GM19238 (cell line): Measurements from ENCODE around the gene MICAL3.

ENCODE experiments used
- DNase-seq: peaks from one replicate; pipeline ENCODE4 v3.0.0; 2011; ENCODE audit warnings: low spot score; ENCODE audit not compliant: insufficient read length

MICAL3 gene

DNA sequence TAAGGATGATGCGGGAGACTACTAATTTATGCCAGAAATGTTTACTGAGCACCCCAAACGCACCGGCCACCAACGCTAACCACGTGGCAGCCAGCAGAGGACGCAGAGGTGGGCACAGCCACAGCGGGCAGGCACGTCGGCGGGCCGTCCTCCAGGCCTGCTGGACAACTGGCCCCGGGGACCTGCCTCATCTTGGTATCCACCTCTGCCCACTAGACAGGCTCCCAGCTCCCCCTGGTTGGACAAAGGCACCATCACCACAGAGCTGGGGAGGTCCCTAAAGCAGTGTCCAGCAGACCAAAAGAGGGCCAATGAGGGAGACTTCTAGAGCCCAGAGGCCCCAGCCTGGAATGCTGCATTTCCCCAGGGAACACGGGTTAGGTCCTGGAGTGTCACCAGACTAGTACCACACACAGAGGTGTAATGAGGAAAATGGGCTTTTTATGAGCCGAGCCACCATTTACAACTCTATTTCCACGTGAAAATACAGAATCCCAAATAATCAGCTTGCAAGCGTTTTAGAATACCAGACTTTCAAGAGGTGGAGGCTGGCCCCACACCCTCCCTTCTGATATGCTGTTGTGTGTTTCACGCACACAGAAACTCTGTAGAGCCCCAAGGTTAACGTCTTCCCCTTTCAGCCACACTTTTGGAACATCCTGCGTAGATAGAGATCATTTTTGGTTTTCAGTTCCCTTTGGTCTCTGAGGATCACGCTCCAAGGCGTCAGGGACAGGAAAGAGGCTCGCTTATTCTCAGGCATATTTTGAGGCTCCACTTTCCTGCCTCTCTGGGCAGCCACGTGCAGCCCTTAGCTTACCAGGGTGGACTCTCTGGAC, 226.4 kb downstream of the MICAL3 start:
- peak; percentile 68 for DNase-seq

DNA sequence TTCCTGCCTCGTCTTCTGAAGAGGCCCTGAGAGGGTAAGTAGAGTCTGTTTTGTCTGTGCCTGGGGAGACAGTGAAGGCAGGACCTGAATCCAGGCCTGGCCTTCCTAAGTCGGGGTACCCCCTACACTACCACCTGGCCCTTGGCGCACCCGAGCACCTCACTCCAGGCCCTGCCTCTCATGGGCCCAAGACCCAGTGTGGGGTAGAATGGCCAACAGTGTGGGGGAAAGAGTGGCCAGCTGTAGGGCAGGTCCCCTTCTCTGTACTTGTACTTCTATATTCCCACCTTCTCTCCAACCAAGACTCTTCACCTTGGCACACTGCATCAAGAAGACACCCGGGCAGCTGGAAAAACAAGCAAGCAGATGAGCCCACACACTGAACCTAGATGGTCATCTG, 227.7 kb downstream of the MICAL3 start:
- no peak for DNase-seq

DNA sequence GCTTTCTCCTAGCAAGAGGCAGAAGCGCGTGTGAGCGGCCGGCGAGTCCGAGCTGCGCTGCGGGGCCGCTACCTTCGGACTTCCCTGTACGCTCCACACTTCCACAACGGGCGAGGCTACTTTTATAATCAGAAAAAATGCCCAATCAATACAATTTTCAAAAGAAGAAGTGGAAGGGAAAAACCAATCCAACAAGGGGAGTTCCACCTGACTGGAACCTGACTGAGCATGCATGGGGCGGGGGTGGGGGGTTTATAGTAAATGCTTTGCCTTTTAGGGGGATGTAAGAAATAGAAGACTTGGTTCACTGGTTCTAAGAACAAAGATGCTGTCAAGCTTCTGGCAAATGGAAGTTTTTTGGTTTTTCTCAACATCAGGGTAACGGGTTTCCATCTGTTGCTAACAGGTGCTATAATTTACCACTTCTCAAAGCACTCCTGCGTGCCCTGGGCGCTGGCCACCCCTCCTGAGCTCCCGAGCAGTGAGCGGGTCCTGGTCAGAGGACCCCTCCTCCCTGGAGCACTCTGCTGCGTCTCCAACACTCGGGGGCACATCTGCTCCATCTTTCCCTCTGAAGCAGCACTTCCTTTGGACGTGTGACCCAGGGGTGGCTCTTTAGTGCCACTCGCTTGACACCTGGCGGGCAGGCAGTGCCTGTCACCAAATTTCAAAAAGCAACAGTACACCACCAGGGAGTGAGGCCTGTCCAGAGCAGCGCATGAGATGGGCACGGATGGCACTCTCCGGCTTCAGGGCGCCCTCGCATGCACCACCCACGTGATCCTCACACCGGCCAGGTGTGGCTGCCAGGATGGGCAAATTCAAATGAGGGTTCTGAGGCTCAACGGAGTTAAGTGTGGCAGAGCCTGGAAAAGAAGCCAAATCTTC, 228.5 kb downstream of the MICAL3 start:
- no peak for DNase-seq

DNA sequence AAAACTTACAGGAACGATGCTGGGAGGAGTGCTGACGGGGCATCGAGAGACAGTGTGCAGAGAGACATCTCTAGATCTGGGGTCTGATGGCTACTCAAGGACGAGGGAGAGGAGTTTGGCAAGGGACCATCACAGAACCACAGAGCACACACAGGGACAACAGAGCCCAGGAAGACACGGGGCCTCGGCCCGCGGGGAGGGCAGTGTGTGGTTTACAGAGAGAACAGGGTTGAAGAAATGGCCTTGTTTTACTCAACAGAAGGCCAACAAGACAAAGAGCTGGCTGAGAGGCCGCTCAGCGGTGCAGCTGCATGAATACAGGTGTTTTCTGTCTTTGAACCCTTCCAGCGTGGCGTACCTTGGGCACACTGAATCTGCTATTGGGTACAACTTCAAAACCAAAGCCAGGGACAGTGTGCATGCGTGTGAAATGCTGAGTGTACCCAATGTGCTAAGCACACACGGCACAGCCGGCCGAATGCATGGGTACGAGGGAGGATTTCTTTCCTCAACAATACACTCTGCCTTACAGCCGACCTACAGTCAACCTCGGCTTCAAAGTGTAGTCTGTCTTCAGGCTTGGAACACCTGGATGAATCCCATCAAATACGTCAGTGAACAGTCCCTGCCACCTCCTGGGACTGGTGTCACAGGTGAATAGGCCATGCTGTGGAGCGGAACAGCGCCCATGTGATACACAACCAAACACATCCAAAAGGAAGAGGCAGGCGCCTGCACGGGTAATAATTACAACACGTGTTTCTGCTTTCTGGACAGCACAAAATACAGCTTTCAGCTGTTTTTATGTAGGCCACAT, 229.4 kb downstream of the MICAL3 start:
- DNase-seq = no peak

DNA sequence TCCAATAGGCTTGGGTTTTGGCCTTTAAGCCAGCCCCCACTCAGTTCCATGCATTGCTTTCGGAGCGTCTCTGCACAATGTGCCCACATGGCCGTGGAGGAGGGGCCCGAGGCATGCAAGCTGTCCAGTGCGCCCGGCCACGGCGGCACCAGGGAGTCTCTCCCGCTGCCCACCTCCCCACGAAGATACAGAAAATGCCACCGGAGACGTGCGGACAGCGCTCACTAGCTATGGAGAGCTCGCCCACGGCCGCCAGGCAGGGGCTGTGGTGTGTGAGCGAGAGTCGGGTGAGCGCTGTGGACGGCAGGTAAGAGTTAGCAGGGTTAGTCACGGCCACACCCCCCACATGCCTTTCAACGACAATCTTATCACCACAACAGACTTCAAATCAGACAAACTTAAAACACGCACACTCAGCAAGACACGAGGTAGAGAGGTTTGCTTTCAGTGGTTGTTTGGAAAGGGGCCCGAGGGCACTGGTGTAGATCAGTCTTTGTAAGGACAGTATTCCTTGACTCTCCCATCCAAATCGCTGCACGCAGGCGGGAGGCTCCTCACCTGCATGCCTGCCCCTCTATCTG, 231.4 kb downstream of the MICAL3 start:
- no peak for DNase-seq

DNA sequence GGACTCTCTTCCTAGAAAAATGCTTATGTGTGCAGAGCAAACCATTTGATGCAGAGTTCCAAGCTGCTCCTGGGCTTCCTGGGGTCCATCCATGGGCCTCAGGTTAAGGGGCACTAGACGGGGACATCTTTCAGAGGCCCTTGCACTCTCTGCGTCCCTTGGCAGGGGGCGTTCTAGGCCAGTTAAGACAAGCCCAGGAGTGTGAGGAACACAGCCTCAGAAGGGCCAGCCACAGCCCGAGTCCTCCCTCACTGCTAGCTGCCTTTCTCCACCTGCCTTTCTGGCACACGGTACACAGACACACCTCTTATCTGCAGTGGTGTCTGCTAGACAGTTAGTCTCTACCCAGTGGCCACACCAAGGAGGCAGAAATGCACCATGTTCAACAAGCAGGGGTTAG, 232.1 kb downstream of the MICAL3 start:
- no peak for DNase-seq

DNA sequence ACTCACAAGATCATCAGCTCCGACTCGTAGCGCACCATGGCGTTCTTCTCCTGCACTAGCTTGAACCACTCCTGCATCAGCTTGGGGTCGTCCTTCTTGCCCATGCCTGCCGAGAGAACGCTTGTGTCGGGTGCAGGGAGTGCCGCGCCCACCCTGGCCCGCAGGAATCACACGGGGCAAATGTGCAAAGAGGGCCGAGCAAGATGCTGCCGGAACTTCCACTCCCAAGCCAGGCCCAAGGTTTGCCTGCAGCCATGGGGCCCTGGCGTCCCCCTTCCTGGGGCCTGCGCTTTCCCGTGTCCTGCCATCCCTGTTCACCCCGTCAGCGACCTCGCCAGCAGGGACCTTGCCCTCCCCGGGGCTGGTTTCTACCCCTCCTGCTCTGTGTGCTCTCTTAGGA, 233.2 kb downstream of the MICAL3 start:
- no peak for DNase-seq

DNA sequence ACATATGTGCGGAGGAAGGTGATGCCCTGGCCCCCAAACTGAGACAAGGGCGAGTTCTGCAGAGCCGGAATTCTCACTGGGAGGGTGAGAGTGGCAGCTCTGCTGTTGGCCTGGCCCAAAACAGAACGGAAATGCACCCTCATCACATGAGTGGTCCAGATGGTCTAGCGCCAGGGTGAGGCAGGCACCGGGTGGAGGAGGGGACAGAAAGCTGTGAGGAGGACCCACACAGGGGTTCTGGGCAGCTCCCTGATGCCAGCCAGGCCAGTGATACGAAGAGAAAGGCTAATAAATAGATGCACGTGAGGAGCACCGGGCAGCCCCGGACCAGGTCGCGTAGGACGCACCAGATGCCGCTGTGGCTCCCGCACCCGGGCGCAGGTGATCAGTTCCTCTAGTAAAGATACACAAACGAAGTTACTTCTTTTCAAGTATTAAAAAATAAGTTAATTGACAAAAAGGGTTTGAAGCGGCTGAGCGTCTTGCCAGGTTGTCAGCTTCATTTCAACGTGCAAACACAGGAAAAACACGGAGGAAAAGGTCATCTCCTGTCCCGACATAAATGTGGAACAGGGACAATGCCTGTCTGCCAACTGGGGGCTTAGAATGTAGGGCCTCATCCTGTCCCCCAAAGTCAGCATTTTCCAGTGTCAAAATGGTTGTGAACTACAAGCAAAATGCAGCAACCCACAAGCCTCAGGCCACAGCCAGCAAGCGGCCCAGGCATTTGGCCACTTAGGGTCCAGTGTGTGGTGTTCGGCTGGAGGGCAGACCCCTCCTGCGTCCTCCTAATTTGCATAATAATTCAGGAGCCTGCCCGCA, 234.8 kb downstream of the MICAL3 start:
- DNase-seq = no peak

DNA sequence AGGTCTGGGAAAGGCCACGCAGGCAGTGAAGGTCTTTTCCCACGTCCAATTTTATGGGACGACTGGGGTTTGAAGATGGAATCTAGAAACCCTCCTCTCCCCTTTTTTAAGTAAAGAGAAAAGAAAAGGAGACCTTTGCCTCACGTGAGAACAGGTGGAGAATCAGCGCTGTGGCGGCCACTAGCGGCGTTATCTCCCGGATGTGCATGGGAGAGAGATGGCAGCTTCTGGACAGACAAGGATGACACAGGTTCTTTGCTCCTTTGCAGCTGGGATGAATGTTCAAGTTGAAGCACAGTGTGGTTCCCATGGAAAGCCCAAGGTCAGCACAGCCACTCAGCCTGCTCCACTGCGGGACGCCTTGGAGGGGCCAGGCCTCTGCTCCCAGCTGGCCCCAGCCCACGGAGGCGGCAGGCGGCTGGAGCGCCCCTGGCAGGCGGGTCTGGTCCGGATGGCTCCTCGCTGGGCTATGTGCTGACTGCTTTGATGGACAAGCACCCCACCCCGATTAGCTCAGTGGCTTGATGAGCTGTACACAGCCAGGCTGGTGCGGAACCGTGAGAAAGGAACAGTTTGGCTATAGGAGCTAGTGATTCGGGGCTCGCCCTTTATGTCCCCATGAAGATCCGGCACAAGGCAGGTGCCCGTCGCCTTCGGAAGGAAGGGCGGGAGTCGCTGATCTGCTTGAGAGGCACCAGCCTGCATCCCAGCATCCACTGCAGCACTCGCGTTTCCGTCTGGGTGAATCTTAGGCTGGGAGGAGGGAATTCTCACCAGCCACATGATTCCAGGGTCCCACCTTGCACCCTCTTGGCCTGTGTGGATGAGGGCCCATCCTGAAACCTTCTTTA, 235.6 kb downstream of the MICAL3 start:
- no peak for DNase-seq

DNA sequence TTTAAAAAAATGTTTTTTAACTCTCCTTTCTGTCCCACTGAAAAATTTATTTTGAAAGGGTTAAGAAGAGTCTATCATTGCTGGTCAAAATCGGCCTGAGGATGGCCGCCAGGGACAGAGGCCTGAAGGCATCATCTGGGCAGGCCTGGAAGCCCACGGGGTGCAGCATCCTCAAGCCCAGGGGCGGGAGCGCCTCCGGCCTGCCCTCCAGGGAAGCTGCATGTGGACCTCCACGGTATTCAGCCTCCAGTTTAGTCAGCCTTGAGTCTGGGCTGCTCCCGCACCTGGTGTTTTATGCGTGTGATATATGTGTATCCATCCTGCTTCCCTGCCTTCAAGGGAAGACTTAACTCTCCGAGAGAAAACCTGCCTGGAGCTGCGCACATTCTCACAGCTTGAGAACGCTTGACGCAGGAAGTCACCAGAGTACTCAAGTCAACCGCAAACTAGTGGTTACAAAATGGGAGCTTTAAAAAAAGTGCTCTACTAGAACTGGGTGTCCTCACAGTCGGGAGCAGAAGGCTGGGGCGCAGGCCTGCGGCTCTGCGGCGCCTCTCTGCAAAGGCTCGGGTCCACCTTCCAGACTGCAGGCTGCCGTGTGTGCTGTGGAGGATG, 236.5 kb downstream of the MICAL3 start:
- no peak for DNase-seq

DNA sequence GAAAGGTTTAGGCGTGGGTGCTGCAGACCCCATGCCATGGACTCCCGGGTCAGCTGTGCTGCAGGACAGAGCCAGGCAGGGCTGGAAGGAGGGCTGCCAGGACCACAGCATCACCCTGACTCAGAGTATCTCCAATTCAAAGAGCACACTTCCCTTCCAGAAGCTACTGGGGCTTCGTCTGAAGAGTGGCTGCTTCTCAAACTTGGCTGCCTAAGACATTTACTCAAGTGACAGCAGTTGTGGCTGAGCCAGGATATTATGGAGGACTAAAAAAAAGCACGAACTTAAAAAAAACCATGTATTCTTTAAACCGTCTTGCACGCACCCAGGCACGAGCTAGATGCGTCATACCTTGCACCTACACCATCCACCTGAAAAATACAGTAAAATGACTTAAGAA, 237.1 kb downstream of the MICAL3 start:
- no peak for DNase-seq

DNA sequence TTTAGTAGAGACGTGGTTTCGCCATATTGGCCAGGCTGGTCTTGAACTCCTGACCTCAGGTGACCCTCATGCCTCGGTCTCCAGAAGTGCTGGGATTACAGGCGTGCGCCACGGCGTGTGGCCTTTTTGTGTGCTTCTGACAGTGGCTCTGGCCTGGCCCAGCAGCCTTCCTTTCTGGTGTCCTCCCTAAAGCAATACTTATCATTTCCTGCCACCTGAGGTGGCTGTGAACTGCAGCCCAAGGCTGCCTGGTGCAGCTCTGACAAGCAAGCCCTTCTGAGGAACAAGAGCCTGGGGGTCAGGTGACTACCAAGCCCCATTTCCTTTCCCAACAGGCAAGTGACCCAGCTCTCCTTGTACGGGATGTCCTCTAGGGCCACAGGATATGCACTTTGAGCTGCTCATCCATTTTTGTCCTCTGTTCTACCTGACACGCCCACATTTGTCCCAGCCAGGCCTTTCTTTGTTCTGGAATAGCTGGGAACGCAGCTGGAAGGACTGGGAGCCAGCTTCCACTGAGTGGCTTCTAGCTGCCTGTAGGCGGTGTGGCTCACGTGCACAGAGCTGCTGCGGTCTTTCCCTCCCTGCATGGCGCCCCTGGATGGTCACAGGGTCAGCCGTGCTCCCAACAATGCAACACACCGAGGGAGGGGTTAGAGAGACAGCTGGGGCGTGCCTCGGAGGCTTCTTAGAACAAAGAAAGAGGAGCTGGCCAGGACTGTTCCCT, 237.8 kb downstream of the MICAL3 start:
- no peak for DNase-seq

DNA sequence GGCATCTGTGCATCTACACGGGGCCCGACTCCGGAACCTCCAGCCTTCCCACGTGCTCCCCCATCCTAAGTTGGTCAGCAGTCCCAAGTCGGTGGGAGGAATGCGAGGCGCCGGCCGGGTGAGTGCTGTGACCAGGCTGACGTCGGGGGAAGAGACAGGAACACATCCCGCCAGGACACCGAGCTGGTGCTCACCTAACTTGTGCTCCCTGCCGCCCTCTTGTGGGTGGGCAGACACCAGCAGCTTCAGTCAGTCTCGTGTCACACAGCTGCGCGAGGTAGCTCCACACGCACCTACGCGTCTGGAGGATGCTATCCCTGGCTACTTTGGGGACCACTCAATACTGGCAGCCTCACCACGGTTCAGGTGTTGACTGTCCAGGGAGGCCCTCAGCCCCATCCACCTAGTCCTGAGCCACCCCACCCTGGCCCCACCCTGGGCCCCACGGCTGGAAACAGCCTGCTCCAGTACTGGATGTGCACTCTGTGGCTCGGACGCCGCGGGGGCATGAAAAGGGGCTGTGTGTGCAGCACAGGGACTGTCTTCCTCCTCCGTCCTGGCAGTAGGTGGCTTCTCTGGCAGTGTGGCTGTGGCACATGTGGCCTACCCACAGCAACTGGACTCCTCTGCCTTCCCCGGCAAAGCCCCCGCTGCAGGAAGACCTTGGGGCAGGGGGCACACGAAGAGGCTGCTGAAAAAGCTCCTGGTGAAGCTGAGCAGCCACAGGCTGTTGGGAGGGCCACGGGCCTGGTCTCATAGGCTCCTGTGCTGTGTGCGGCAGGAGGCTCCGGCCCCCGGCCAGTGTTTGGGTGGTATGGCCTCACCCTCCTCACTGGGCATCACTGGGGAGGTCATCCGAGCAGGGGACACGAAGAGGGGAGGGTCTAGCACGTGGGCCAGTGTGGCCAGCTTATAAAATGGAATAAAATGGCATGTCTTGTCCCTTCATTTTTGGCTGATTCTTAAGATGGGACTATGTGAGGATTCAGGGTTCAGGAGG, 238.9 kb downstream of the MICAL3 start:
- DNase-seq = no peak

DNA sequence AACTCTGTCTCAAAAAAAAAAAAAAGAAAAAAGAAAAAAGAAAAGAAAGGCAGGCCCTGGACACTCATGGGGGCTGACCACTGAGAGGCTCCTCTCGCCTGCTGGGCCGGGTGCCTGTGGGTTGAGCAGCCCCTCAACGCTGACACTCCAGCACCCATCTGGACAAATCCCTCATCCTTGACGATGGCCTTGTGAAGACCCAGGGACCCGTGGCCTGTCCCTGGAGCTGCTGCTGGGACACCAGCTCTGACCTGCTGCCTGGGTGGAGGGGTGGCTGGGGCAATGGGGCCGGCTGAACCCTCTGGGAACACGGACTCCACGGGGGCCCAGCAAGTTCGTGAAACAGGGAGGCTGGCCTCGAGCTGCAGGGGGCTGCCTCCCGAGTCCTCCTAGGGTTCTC, 239.6 kb downstream of the MICAL3 start:
- DNase-seq = no peak

DNA sequence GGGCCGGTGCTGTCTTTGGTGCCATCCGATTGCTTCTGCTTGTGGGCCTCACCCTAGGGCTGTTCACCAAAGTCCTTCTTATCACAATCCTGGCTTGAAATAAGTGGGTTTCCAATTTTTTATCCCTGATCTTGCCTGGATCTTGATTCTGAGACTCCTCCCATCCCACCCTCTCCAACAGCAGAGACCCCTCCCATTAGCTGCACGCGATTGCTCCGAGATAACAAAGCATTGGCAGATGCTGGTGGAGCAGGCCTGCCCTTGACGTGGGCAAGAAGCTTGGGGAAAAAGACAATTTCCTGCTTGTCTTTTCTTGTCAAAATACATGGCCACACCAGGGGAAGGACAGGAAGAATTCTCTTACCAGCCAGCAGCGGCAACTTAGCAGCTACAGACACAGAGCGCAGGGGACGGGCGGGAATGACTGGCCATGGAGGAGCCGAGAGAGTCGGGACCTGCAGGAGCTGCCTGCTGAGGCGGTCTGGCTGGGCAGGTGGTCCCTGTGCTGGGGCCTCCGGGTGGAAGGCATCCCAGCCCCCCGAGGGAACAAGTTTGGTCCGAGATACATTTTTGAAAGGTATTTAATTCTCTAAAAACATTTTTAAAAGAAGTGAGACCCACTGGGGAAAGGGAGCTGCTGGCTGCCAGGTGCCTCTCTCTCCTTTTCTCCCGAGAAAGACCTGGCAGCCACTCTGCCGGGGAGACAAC, 240.4 kb downstream of the MICAL3 start:
- DNase-seq = no peak

DNA sequence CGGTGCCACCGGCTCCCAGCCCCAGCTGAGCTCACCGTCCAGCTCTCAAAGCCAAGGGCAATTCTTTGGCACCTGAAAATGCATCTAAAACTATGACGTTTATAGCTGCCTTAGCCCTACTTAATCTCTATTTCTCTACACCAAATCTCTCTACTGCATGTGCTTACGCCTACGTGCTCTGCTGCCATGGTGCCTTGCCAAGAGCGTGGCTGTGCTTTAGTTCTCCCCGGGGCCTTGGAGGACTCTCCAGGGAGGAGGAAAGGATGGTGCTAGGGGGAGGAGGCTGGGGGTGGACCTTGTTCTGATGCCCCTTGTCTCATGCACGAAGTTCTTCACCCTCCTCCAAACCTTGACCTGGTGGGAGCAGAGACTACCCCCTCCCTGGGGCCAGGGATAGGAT, 241.0 kb downstream of the MICAL3 start:
- DNase-seq = no peak

DNA sequence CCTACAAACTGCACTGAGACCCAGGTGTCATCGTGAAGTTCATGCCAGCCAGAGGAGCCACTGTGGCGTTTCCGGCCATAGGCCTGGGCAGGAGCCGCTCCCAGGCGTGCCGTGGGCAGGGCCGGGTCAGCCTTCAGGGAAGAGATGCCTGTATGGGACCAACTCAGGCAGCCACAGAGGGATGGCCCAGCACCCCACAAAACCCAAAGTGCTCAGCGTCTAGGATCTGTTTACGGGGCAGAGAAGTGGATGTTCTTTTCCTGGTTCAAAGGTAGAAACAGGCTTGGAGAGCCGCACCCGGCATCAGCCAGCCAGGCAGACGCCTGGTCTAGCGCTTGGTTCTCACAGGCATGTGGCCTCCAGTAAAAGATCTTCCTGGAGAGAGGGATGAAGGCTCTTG, 241.7 kb downstream of the MICAL3 start:
- DNase-seq = no peak
